H1 (cell line): ENCODE data around the gene CHFR. TPM values are rescaled to one million over a fixed set of nuclear protein-coding genes. Genes with fewer than 3 reads are reported as not detected.

ENCODE experiments used
- CTCF ChIA-PET: fragments of 300-600 bp; sonication (Branson Sonifier 250); formaldehyde crosslinking; loops from one replicate; lab custom pipeline; 2021; ENCODE audit not compliant: partially characterized antibody; lab: Charles Lee
- POLR2A ChIA-PET: fragments of 300-600 bp; sonication (Branson Sonifier 250); formaldehyde crosslinking; loops from one replicate; lab custom pipeline; 2021; ENCODE audit warnings: inconsistent platforms; ENCODE audit not compliant: partially characterized antibody; lab: Charles Lee
- DNase-seq, 2 experiments: peaks; one replicate each; pipeline versions ENCODE4 v3.0.0 to v3.0.0-alpha.2; 2010 to 2022; ENCODE audit warnings: low spot score in 2 of 2, low read depth in 1 of 2, mixed read lengths in 1 of 2
- FAIRE-seq: peaks from 2 replicates; lab custom pipeline; 2011; peaks lifted over from hg19 to GRCh38; lab: Jason Lieb, UNC
- H2AFZ ChIP-seq: 2 replicates; pipeline ENCODE4 v1.8.1; 2012; ENCODE audit warnings: low read length, inconsistent platforms
- H2AK5ac ChIP-seq: 2 replicates; pipeline ENCODE4 v1.6.1; 2013; ENCODE audit warnings: low read depth, low read length
- H2BK120ac ChIP-seq: replicated peaks from 2 replicates; pipeline ENCODE3; 2013; ENCODE audit warnings: low read depth, low read length, inconsistent platforms
- H2BK12ac ChIP-seq: 2 replicates; pipeline ENCODE4 v1.6.1; 2013; ENCODE audit warnings: low read depth, low read length
- H2BK15ac ChIP-seq: 2 replicates; pipeline ENCODE4 v1.6.1; 2013; ENCODE audit warnings: low read length
- H2BK20ac ChIP-seq: 2 replicates; pipeline ENCODE4 v1.6.1; 2013; ENCODE audit warnings: low read length
- H2BK5ac ChIP-seq: 2 replicates; pipeline ENCODE4 v1.6.1; 2013; ENCODE audit warnings: low read depth, low read length
- H3K14ac ChIP-seq: 2 replicates; pipeline ENCODE4 v1.6.1; 2013; ENCODE audit warnings: inconsistent platforms; ENCODE audit not compliant: insufficient read length
- H3K18ac ChIP-seq: 2 replicates; pipeline ENCODE4 v1.6.1; 2013; ENCODE audit warnings: low read length; ENCODE audit errors: extremely low read depth
- H3K23ac ChIP-seq: 2 replicates; pipeline ENCODE4 v1.6.1; 2013; ENCODE audit warnings: inconsistent platforms; ENCODE audit not compliant: insufficient read length
- H3K23me2 ChIP-seq: 2 replicates; pipeline ENCODE4 v1.6.1; 2013; ENCODE audit warnings: low read depth, low read length
- H3K27ac ChIP-seq: 2 replicates; pipeline ENCODE4 v1.6.1; 2011; ENCODE audit warnings: low read depth, low read length, inconsistent platforms
- H3K27me3 ChIP-seq, 4 experiments: replicated peaks in 1 of 4; 1 replicate in 1 of 4; 2 replicates in 3 of 4; pipeline versions ENCODE4 v1.6.1 to v1.8.1; 2011 to 2013; ENCODE audit warnings: low read length in 3 of 4, mild to moderate bottlenecking in 3 of 4, inconsistent platforms in 2 of 4, mixed read lengths in 2 of 4, moderate library complexity in 1 of 4; ENCODE audit not compliant: control insufficient read depth in 3 of 4, insufficient read depth in 3 of 4; ENCODE audit errors: extremely low read depth in 1 of 4
- H3K36me3 ChIP-seq, 4 experiments: 2 replicates each; pipeline versions ENCODE4 v1.6.1 to v1.8.1; 2011 to 2013; ENCODE audit warnings: mild to moderate bottlenecking in 4 of 4, low read length in 3 of 4, moderate library complexity in 2 of 4, control low read depth in 1 of 4, inconsistent platforms in 1 of 4; ENCODE audit not compliant: insufficient read depth in 4 of 4, control insufficient read depth in 2 of 4
- H3K4ac ChIP-seq: replicated peaks from 2 replicates; pipeline ENCODE3; 2013; ENCODE audit warnings: low read length, low read depth, mixed read lengths, inconsistent platforms; ENCODE audit not compliant: insufficient read length
- H3K4me1 ChIP-seq, 4 experiments: replicated peaks in 1 of 4; 1 replicate in 1 of 4; 2 replicates in 3 of 4; pipeline versions ENCODE4 v1.6.1 to v1.8.1; 2011 to 2013; ENCODE audit warnings: low read length in 3 of 4, inconsistent platforms in 2 of 4, mixed read lengths in 1 of 4; ENCODE audit not compliant: insufficient read depth in 4 of 4, control insufficient read depth in 3 of 4
- H3K4me2 ChIP-seq, 2 experiments: 2 replicates each; pipeline versions ENCODE4 v1.6.1 to v1.8.1; 2011 to 2013; ENCODE audit warnings: low read depth in 2 of 2, low read length in 2 of 2, control low read depth in 1 of 2, inconsistent platforms in 1 of 2, mild to moderate bottlenecking in 1 of 2; ENCODE audit not compliant: insufficient read depth in 1 of 2
- H3K4me3 ChIP-seq, 4 experiments: fragments of 200-600, 300-600 bp in 1 of 4; sonication (generic), shearing (Covaris generic), sonication (Bioruptor Twin) in 1 of 4; 2 replicates each; pipeline versions ENCODE4 v1.5.1 to v1.8.1; 2011 to 2016; ENCODE audit warnings: low read length in 4 of 4, low read depth in 3 of 4, control low read depth in 2 of 4, inconsistent platforms in 2 of 4, mild to moderate bottlenecking in 2 of 4, mixed read lengths in 1 of 4, moderate library complexity in 1 of 4; ENCODE audit not compliant: insufficient read depth in 2 of 4; ENCODE audit errors: extremely low read depth in 1 of 4
- H3K56ac ChIP-seq: replicated peaks from 2 replicates; pipeline ENCODE3; 2013; ENCODE audit warnings: low read depth, mild to moderate bottlenecking, mixed read lengths, low read length, inconsistent platforms; ENCODE audit not compliant: insufficient read length
- H3K79me1 ChIP-seq: 2 replicates; pipeline ENCODE4 v1.6.1; 2013; ENCODE audit warnings: low read depth, low read length, control low read depth
- H3K79me2 ChIP-seq, 2 experiments: 2 replicates each; pipeline versions ENCODE4 v1.6.1 to v1.8.1; 2012 to 2013; ENCODE audit warnings: low read length in 2 of 2, mild to moderate bottlenecking in 2 of 2, inconsistent platforms in 1 of 2; ENCODE audit not compliant: insufficient read depth in 2 of 2, control insufficient read depth in 1 of 2
- H3K9ac ChIP-seq, 4 experiments: replicated peaks in 1 of 4; 1 replicate in 1 of 4; 2 replicates in 3 of 4; pipeline versions ENCODE4 v1.6.1 to v1.8.1; 2011 to 2013; ENCODE audit warnings: low read depth in 3 of 4, low read length in 3 of 4, control low read depth in 2 of 4, mild to moderate bottlenecking in 2 of 4, moderate library complexity in 2 of 4, inconsistent platforms in 1 of 4; ENCODE audit errors: extremely low read depth in 1 of 4
- H3K9me3 ChIP-seq, 2 experiments: 2 replicates each; pipeline versions ENCODE4 v1.6.1 to v1.8.1; 2012 to 2013; ENCODE audit warnings: mild to moderate bottlenecking in 2 of 2, moderate library complexity in 2 of 2, control low read depth in 1 of 2, inconsistent platforms in 1 of 2, low read depth in 1 of 2, low read length in 1 of 2, mixed read lengths in 1 of 2; ENCODE audit not compliant: insufficient read depth in 2 of 2
- H4K20me1 ChIP-seq, 2 experiments: replicated peaks in 1 of 2; 2 replicates each; pipeline versions ENCODE3 to v1.8.1; 2011 to 2013; ENCODE audit warnings: inconsistent platforms in 2 of 2, low read length in 2 of 2, mild to moderate bottlenecking in 1 of 2; ENCODE audit not compliant: insufficient read depth in 2 of 2, control insufficient read depth in 1 of 2
- H4K5ac ChIP-seq: 2 replicates; pipeline ENCODE4 v1.6.1; 2013; ENCODE audit warnings: low read length, low read depth, mixed read lengths, inconsistent platforms; ENCODE audit not compliant: insufficient read length
- H4K8ac ChIP-seq: 2 replicates; pipeline ENCODE4 v1.8.0; 2013; ENCODE audit warnings: mild to moderate bottlenecking, moderate library complexity, low read length, inconsistent platforms; ENCODE audit not compliant: insufficient read depth; ENCODE audit errors: extremely low read depth
- H4K91ac ChIP-seq: replicated peaks from 2 replicates; pipeline ENCODE3; 2013; ENCODE audit warnings: low read length, mixed read lengths, inconsistent platforms; ENCODE audit not compliant: insufficient read length
- BACH1 ChIP-seq: IDR thresholded peaks from 2 replicates; pipeline ENCODE4 v1.6.1; 2012; ENCODE audit warnings: low read length, improper control_type of control experiment
- CBX5 ChIP-seq: fragments of 300-800, 300-1000 bp; sonication (generic); IDR thresholded peaks from 2 replicates; pipeline ENCODE4 v1.7.1; 2016; ENCODE audit warnings: antibody characterized with exemption, low read length, low read depth
- RAD21 ChIP-seq, 2 experiments: IDR thresholded peaks in 1 of 2; conservative IDR thresholded peaks in 1 of 2; 2 replicates each; pipeline ENCODE4 v1.6.1; 2011; ENCODE audit warnings: low read depth in 2 of 2, low read length in 2 of 2, improper control_type of control experiment in 1 of 2, inconsistent platforms in 1 of 2, mild to moderate bottlenecking in 1 of 2, moderate library complexity in 1 of 2
- WGBS, 2 experiments: shearing (Covaris generic) in 1 of 2; methylation state at CpG; one replicate each; pipeline versions ENCODE4 v1.1.6 to v1.1.7; 2013 to 2015; ENCODE audit warnings: low lambda C conversion rate in 2 of 2, mixed read lengths in 2 of 2, inconsistent platforms in 1 of 2, low coverage in 1 of 2, missing lambda C conversion rate in 1 of 2; ENCODE audit not compliant: insufficient replicate concordance in 2 of 2, insufficient coverage in 1 of 2, insufficient read length in 1 of 2; ENCODE audit errors: extremely low coverage in 1 of 2, missing lambda C conversion rate in 1 of 2; 5-methylcytosine and 5-hydroxymethylcytosine counted together
- polyA plus RNA-seq, 7 experiments: library from polyadenylated mRNA; depleted of rRNA in 3 of 7; stranded (reverse) in 5 of 7; unstranded in 2 of 7; fragments of >200 nt in 5 of 7; fragments of 200-250 nt in 2 of 7; gene quantifications; 1 replicate in 5 of 7; 2 replicates in 1 of 7; 4 replicates in 1 of 7; pipeline versions ENCODE4 v1.2.1 to v1.2.3, GENCODE V29; 2011 to 2013; ENCODE audit warnings: missing spikeins in 2 of 7, mixed read lengths in 2 of 7
- total RNA-seq: library from RNA; stranded (reverse); fragmentation: NEBNext Ultra II Directional; extraction: Animal tissue kit (Norgen Biotek cat#: 25700); gene quantifications from 2 replicates; pipeline ENCODE4 v1.2.1, GENCODE V29; 2021
- TF ChIP-seq, protein P1 (sequence below), 3 experiments: IDR thresholded peaks; 1 replicate in 2 of 3; 2 replicates in 1 of 3; pipeline versions ENCODE4 v1.5.1 to v1.6.1; 2011; ENCODE audit warnings: low read length in 3 of 3, mild to moderate bottlenecking in 3 of 3, inconsistent platforms in 2 of 3, low read depth in 1 of 3, moderate library complexity in 1 of 3; ENCODE audit not compliant: insufficient read depth in 1 of 3; ENCODE audit errors: control extremely low read depth in 1 of 3

CHFR gene
- total and polyA plus RNA-seq, 2 of the 8 experiments (the other 6 are each of a cell fraction or from before 2014, with no cell fraction given) = 31.4 to 44.6 TPM

GRCh38 chr12:132921685-132922084 is 34.3 kb upstream of the CHFR start:
- Histone ChIP-seq H3K56ac (no peak overlapping the region), H3K4me3 (no peak overlapping the region), H3K27ac (no peak overlapping the region), H3K23me2 (no peaks in the 10 kb centered on the region), H2AK5ac (no peak overlapping the region), H4K5ac (no peak overlapping the region), H3K9me3 (peaks cover 70 to 88% of the 10 kb centered on the region in 2 experiments), H2AFZ (no peak overlapping the region), H3K9ac (no peak overlapping the region), H2BK15ac (no peak overlapping the region), H4K20me1 (no peaks in the 10 kb centered on the region), H2BK5ac (no peak overlapping the region), H3K36me3 (peaks cover 0 to 15% (median 4%) of the 10 kb centered on the region in 4 experiments; a peak in 3 of 8 replicates), H3K4me2 (no peak overlapping the region), H3K23ac (no peak overlapping the region), H2BK12ac (no peak overlapping the region), H4K91ac (no peak overlapping the region), H4K8ac (no peak overlapping the region), H3K79me1 (no peaks in the 10 kb centered on the region), H3K18ac (no peak overlapping the region), H3K79me2 (no peaks in the 10 kb centered on the region), H3K27me3 (no peaks in the 10 kb centered on the region), H3K14ac (no peak overlapping the region), H2BK20ac (no peak overlapping the region), H3K4me1 (no peaks in the 10 kb centered on the region), H3K4ac (no peak overlapping the region), H2BK120ac (no peak overlapping the region)
- ChIA-PET CTCF (interaction anchor here (0.6 to 2.2 kb wide), 8 partner anchors 9 to 248 kb away, joined by 3 to 8 read pairs (median 4); no protein-coding TSS in a partner anchor), POLR2A (interaction anchor here (0.8 to 1.3 kb wide), 2 partner anchors 9 to 33 kb away, joined by 3 to 4 read pairs; no protein-coding TSS in a partner anchor)
- 87% methylated on average over 9 of the region's 9 CpGs; no CpG with 5 or more reads in 1 of the 2 experiments for WGBS, 2 experiments
- FAIRE-seq (peak; percentile 55), DNase-seq (peak in 1 of 2 experiments; percentile 55)
- peak; percentile 39 to 58; a peak in 3 of 4 replicates for TF ChIP-seq RAD21 (IDR thresholded peaks at IDR 0.05 in 1 of 2, conservative IDR thresholded peaks at IDR 0.05 in 1 of 2; ENCODE audit: low read depth in 2 of 2, low read length in 2 of 2)
- TF ChIP-seq CBX5 = no peak
- TF ChIP-seq BACH1 = no peak
- TF ChIP-seq, protein P1, sequence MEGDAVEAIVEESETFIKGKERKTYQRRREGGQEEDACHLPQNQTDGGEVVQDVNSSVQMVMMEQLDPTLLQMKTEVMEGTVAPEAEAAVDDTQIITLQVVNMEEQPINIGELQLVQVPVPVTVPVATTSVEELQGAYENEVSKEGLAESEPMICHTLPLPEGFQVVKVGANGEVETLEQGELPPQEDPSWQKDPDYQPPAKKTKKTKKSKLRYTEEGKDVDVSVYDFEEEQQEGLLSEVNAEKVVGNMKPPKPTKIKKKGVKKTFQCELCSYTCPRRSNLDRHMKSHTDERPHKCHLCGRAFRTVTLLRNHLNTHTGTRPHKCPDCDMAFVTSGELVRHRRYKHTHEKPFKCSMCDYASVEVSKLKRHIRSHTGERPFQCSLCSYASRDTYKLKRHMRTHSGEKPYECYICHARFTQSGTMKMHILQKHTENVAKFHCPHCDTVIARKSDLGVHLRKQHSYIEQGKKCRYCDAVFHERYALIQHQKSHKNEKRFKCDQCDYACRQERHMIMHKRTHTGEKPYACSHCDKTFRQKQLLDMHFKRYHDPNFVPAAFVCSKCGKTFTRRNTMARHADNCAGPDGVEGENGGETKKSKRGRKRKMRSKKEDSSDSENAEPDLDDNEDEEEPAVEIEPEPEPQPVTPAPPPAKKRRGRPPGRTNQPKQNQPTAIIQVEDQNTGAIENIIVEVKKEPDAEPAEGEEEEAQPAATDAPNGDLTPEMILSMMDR (IDR thresholded peaks at IDR 0.05; ENCODE audit: control extremely low read depth in 1 of 3, insufficient read depth in 1 of 3, low read depth in 1 of 3, low read length in 3 of 3) = peak; percentile 26 to 54 (median 47)
- TF ChIP-seq, all 59 proteins: peak for 2
